Urinary bladder (tissue), 4 donors: ENCODE measurements around the gene USP22. TPM values are rescaled to one million over a fixed set of nuclear protein-coding genes. Genes with fewer than 3 reads are reported as not detected.
"Not testable (repeated sequence)": the region's sequence is repeated elsewhere in the genome, so short reads cannot be mapped to it uniquely, and the experiment has no call there.

ENCODE experiments used
- DNase-seq: peaks from one replicate; pipeline ENCODE4 v3.0.0-alpha.2; 2015; ENCODE audit errors: extremely low spot score
- H3K27ac ChIP-seq: one replicate; pipeline ENCODE4 v1.5.1; 2013; ENCODE audit warnings: low read depth, mild to moderate bottlenecking, moderate library complexity
- H3K36me3 ChIP-seq: one replicate; pipeline ENCODE4 v1.6.1; 2013; ENCODE audit warnings: mild to moderate bottlenecking, moderate library complexity; ENCODE audit not compliant: insufficient read depth
- H3K4me1 ChIP-seq: one replicate; pipeline ENCODE4 v1.6.1; 2013; ENCODE audit warnings: mild to moderate bottlenecking, moderate library complexity; ENCODE audit not compliant: insufficient read depth
- H3K4me3 ChIP-seq: one replicate; pipeline ENCODE4 v1.5.1; 2013; ENCODE audit warnings: low read depth, low read length
- WGBS: extraction: QIAGEN DNeasy Blood & Tissue Kit; methylation state at CpG from one replicate; pipeline ENCODE4 v1.1.7; 2013; 5-methylcytosine and 5-hydroxymethylcytosine counted together
- polyA plus RNA-seq: library from polyadenylated mRNA; stranded (reverse); fragments of 200-250 nt; gene quantifications from one replicate; pipeline ENCODE4 v1.2.3, GENCODE V29; 2013
- total RNA-seq: library from RNA; depleted of rRNA; stranded (reverse); fragments of >200 nt; gene quantifications from one replicate; pipeline ENCODE4 v1.2.3, GENCODE V29; 2014
- donor health status: healthy with polysubstance abuse.
- donor health status: healthy.

USP22 gene
- total and polyA plus RNA-seq, 2 donors = 72.1 to 170 TPM

- Histone ChIP-seq H3K36me3 (no peaks in the 10 kb centered on the region), H3K27ac (no peak overlapping the region), H3K4me3 (no peak overlapping the region), H3K4me1 (no peaks in the 10 kb centered on the region)
- 85% methylated on average over 7 of the region's 7 CpGs for WGBS
- no peak for DNase-seq
Observed at GRCh38 chr17:20989481-20989880, 53.3 kb downstream of the USP22 start.

GRCh38 chr17:20988896-20989295 lies 53.9 kb downstream of the USP22 start:
- no peak overlapping the region for H3K4me3 ChIP-seq
- WGBS = 96% methylated on average over 3 of the region's 3 CpGs
- no peak for DNase-seq
- H3K36me3 ChIP-seq = no peaks in the 10 kb centered on the region
- no peaks in the 10 kb centered on the region for H3K4me1 ChIP-seq
- H3K27ac ChIP-seq = no peak overlapping the region

GRCh38 chr17:20988001-20988636 lies 54.7 kb downstream of the USP22 start:
- H3K4me3 ChIP-seq = no peak overlapping the region
- no peak for DNase-seq
- 91% methylated on average over 11 of the region's 11 CpGs for WGBS
- H3K27ac ChIP-seq = no peak overlapping the region
- no peaks in the 10 kb centered on the region for H3K36me3 ChIP-seq
- no peaks in the 10 kb centered on the region for H3K4me1 ChIP-seq

- no peak for DNase-seq
- H3K27ac ChIP-seq = no peak overlapping the region
- WGBS = 86% methylated on average over 5 of the region's 5 CpGs
- H3K36me3 ChIP-seq = no peaks in the 10 kb centered on the region
- H3K4me3 ChIP-seq = no peak overlapping the region
- no peaks in the 10 kb centered on the region for H3K4me1 ChIP-seq
Observed at GRCh38 chr17:20987511-20987910, 55.3 kb downstream of the USP22 start.

GRCh38 chr17:20986767-20987510 lies 55.9 kb downstream of the USP22 start:
- Histone ChIP-seq H3K4me3 (no peak overlapping the region), H3K27ac (no peak overlapping the region), H3K4me1 (no peaks in the 10 kb centered on the region), H3K36me3 (no peaks in the 10 kb centered on the region)
- WGBS = 97% methylated on average over 7 of the region's 7 CpGs
- DNase-seq = no peak

- H3K36me3 ChIP-seq = no peaks in the 10 kb centered on the region
- no peaks in the 10 kb centered on the region for H3K4me1 ChIP-seq
- H3K4me3 ChIP-seq = no peak overlapping the region
- H3K27ac ChIP-seq = no peak overlapping the region
- WGBS = 87% methylated on average over 3 of the region's 3 CpGs
- no peak for DNase-seq
Observed at GRCh38 chr17:20983359-20983637, 59.5 kb downstream of the USP22 start.

GRCh38 chr17:20982589-20983358 lies 60.0 kb downstream of the USP22 start:
- Histone ChIP-seq H3K4me1 (no peaks in the 10 kb centered on the region), H3K36me3 (no peaks in the 10 kb centered on the region), H3K4me3 (no peak overlapping the region), H3K27ac (no peak overlapping the region)
- DNase-seq = no peak
- WGBS = 94% methylated on average over 17 of the region's 17 CpGs

GRCh38 chr17:20981046-20981920 lies 61.5 kb downstream of the USP22 start:
- Histone ChIP-seq H3K27ac (no peak overlapping the region), H3K36me3 (no peaks in the 10 kb centered on the region), H3K4me3 (no peak overlapping the region), H3K4me1 (no peaks in the 10 kb centered on the region)
- WGBS = 95% methylated on average over 14 of the region's 14 CpGs
- DNase-seq = no peak

- Histone ChIP-seq H3K36me3 (no peaks in the 10 kb centered on the region), H3K4me1 (no peaks in the 10 kb centered on the region), H3K4me3 (no peak overlapping the region), H3K27ac (no peak overlapping the region)
- WGBS = 61% methylated on average over 3 of the region's 3 CpGs
- DNase-seq = no peak
Observed at GRCh38 chr17:20979792-20980083, 63.1 kb downstream of the USP22 start.

- DNase-seq, H3K4me3 ChIP-seq, H3K4me1 ChIP-seq, H3K27ac ChIP-seq, H3K36me3 ChIP-seq: not testable (repeated sequence)
- WGBS = 64% methylated on average over 9 of the region's 9 CpGs
Observed at GRCh38 chr17:20979007-20979791, 63.6 kb downstream of the USP22 start.

- not testable (repeated sequence) for H3K4me1 ChIP-seq, DNase-seq, H3K4me3 ChIP-seq, H3K27ac ChIP-seq, H3K36me3 ChIP-seq
- WGBS = 82% methylated on average over 13 of the region's 13 CpGs
Observed at GRCh38 chr17:20977609-20978253, 65.1 kb downstream of the USP22 start.

GRCh38 chr17:20975566-20975965 lies 67.2 kb downstream of the USP22 start:
- DNase-seq = no peak
- H3K36me3 ChIP-seq = no peaks in the 10 kb centered on the region
- 78% methylated on average over 1 of the region's 1 CpG for WGBS
- H3K4me1 ChIP-seq = no peaks in the 10 kb centered on the region
- no peak overlapping the region for H3K27ac ChIP-seq
- no peak overlapping the region for H3K4me3 ChIP-seq
